ENCODE data around the gene INTS1.
A peak's percentile ranks its signal among the peaks of the same experiment; 100 is the strongest.
"Not testable (repeated sequence)": the region's sequence is repeated elsewhere in the genome, so short reads cannot be mapped to it uniquely, and the experiment has no call there.

Gene INTS1

DNA sequence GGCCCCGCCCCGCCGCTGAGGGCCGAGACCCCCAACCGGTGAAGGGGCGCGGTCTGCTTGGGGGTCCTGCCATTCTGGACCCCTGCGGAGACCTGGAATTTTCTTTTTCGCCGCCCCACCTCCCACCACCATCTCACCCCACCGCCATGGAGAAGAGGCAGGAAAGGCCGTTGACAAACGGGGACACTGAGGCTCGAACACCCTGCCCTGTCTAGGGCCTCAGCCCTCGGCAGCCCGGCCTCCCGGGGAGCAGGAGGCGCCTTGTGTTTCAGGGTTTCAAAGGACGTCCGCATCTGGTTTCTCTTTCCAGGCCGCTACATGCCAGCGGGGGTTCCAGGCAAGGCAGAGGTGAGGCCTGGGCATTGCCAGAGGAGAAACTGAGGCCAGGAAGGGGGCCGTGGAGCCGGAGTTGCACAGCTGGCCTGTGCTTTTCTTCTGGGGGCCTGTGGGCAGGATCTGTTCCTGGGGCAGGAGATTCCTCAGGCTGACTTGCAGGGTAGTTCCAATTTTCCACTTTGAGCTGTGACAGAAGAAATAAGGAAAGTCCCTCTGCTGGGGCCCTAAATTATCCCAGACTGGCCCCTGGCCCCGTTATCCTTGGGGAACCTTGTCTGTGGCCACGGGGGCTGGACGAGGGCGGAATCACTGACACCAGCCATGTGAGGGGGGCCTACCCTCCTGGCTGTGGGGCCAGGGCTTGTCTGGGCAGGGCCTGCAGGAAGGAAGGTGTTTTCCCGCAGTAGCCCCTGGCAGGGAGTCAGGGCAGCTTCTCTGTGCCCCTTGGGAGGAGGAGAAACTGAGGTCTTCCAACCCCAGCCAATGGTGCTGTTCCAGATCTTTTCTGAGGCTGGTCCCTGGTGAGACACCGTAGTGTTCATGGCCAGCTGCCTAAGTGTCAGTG, 44.0 kb downstream of the INTS1 start:
- no peak for DNase-seq

DNA sequence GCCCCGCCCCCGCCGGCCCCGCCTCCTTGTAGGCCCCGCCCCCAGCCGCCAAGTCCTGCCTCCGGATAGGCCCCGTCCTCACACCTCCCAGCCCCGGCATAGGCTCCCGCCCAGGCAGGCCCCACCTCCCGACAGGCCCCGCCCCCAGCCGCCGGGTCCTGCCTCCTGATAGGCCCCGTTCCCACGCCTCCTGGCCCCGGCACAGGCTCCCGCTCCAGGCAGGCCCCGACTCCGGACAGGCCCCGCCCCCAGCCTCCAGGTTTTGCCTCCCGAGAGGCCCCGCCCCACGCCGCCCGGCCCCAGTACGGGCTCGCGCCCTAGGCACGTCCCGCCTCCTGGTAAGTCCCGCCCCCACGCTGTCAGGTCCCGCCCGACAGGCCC, 44.7 kb downstream of the INTS1 start:
- peak; percentile 97 for DNase-seq

DNA sequence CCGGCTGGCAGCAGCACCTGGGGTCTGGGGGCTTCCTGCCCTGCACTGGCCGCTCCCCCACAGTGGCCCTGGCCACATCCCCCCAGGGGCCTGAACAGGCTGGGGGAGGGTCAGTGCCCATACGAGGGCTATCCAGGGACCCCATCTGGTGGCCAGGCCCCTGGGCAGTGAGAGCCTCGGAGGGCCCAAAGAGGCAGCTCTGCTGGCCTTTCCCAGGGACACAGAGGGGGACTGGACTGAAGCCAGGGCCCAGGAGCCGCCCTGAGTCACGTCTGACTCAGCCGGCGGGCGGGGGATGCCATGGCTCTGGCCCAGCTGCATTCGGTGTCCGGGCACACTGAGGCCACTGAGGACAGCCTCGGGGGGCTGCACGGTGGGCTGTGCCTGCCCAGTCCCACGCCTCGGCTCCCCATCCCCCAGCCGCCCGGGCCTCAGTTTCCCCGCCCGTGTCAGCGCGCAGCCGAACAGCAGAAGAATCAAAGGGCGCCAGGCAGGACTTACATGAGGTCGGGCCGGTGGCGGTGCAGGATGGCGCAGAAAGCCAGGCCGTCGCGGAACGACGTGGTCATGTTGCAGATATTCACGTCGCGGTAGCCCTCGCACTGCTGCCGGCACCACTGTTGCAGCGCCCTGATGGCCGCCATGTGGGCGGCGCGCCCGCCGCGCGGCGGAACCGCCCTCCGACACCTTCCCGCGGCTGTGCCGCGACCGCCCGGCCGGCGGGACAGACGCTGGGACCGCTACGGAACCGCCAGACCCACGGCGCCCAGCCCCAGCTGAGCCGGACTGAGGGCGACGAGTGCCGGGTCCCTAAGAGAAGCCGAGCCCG, 45.3 kb downstream of the INTS1 start, which contains the start of gene MICALL2:
TSS of gene MICALL2 (minus strand) at position 788 of the 829 bp plus-strand sequence. CDS start at position 644, 144 bp downstream.
- DNase-seq = no peak

DNA sequence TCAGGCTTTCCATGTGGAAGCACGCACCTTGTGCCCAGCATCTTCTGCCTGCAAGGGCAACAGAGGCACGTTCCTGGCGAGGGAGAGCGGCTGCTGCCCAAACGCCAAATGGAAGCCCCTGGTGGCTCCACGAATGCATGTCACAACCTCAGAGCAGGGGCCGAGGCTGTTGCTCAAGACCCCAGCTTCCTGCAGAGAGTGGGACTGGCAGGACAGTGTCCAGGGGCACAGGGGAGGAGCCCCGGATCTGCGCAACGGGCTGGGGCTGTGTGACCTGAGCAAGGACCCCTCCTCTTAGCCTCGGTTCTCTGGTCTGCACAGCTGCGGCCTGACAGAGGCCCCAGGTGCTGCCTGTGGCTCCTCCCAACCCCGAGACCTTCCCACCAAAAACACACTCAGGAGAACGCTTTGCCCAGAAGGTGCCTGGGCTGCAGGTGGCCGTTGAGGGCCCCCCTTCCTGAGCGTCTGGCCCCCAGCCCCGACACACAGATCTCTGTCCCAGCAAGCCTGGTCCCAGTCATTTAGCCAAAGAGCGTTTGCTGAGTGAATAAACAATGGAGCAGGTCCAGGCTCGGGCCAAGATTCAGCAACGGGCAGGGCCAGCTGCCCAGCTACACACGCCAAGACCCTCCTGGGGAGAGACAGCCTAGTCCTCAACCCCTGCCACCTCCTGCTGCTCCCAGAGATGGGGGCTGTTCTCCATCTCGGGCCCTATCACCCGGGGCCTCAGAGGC, 46.1 kb downstream of the INTS1 start:
- DNase-seq = no peak

DNA sequence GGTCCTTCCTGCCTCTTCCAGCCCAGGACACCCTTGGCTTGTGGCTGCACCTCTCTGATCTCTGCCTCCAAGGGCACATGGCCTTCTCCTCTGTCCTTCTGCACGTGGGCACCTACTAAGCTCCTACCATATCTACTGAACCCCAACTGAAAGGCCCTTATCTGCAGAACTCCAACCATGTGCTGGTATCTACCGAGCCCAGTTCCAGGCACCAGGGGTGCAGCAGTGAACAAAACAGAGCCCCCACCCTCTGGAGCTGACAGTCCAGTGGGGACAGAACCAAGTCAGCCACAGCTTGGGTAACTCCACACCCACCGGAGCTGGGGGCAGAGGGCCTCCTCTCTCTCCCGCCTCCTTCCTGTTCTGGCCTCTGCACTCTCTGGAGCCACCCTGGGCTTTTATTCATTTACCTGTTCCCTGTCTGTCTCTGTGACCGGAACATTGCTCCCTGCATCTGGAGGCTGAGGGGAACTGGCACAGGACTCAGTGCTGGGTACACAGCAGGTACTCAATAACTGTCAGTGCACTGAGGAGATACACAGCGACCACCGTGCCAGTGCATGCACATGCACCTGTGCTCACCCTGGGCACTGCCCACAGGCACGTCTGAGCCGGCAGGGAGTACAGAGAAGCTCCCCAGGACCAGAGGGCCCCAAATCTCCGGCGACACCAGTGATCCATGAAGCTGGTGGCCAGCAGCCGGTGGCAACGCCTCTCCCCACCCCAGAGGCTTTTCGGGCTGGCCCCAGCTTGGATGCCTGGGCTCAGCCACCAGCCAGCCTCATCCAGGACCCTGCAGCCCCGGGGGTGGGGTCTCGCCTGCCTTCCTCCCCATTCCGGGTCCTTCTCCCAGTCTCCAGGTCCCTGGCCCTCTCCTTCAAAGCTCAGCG, 46.9 kb downstream of the INTS1 start:
- DNase-seq = no peak

DNA sequence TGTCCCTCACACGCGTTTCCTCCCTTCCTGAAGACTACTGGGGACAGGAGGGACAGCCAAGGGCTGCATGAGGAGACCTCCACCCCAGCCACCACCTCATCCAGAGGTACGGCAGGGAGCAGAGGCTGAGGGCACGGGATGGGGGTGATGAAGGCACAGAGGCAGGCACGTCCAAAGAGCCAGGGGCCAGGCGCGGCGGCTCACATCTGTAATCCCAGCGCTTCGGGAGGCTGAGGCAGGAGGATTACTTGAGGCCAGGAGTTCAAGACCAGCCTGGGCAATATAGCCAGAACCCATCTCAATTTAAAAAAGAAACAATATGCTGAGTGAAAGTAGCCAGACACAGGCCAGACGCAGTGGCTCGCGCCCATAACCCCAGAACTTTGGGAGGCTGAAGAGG, 48.2 kb downstream of the INTS1 start:
- no peak for DNase-seq

DNA sequence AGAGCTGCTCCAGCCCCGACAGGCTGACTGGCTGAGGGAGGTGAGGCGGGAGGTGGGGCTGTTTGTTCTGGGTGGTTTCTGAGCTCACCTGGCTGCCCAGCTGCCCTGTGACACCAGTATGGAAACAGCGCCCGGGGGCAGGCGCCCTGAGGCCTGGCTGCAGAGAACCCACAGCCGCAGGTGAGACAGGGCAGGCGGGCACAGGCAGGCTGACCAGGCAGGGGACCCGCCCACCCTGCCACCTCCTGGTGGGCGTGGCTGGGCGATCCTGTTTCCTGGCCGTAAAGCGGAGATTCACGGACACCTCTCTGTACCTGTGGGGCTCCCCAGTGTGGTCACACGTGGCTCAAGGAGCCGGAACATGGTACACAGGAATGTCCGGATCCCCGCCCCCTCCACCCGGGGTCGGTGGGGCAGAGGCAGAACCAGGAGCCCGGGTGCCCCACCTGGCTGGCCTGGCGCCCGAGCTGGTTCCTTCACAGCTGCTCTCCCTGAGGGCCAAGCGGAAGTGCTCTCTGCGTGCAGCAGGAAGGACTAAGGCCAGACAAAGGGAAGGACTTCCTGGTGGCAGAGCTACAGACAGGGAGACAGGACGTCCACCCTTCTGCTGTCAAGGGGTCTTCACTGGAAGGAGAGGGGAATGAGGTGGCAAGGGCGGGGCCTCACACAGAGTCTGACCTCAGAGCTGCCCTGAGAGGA, 48.8 kb downstream of the INTS1 start:
- DNase-seq = no peak

DNA sequence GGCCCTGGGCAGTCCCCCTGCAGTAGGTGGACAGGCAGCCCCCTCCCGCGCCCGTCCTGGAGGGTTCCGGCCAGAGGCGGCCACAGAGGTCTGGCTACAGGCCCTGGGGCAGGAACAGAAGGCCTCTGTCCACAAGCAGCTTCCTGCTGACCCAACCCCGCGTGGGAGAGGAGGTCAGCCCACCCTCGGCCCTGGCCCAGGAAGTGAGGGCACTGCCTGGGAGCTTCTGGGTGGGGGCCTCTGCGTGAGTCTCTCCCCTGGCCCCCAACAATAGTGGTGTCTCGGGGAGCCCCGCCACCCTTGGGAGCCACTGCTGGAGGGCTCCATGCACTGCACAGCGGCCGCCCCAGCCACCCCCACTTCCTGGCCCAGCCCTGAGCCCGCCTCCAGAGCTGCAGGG, 49.6 kb downstream of the INTS1 start:
- DNase-seq = no peak

DNA sequence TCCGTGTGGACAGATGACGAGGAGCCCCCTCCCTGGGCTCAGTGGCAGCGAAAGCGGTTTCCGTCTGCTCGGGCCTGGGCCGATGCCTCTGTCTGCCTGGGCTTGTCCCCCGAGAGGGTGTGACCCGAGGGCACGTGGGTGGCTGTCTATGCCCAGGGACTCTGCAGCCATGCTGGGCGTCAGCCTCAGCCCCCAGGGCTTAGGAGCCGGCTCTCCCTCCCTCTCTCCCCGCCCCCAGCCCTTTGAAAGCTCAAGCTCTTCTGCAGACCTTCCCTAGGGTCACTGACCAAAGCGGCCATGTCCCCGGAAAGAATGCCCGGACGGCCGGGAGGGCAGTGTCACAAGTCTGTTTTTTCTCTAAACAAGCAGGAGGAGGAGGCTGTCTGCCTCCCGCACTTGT, 52.0 kb downstream of the INTS1 start:
- DNase-seq = no peak

DNA sequence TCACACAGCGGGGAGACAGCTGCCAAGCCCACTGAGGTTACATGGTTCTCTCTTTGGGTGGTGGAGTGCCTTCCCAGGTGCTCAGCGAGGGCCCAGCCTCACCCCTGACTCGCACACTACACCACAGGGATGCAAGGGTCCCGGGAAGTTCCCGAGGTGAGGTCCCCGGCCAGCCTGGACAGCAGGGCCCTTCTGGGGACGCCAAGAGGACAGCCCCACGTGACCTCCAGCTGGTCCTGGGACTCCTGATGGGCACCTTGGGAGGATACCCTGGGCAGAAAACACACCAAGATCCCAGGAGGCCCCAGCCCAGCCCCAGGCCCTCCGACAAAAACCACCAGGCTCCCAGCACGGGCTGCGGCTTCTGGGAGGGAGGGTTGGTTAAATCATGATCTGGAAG, 53.2 kb downstream of the INTS1 start:
- DNase-seq = no peak

DNA sequence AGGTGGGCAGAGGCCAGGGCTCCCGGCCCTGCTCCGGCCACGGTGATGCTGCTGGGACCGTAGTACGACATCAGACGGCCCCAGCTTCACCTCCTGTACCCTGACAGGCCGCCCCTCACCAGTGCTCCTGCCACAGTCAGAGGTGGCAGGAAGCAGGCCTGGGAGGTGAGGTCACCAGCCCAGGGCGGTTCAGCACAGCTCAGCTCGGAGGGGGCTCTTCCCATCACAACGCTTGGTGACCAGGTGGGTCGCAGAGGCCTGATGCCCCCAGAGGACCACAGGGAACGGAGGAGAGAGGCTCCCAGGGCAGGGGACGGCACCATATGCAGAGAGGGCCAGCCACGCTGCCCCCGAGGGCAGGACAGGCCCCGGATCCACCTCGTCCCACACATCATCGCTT, 53.8 kb downstream of the INTS1 start:
- DNase-seq = no peak

DNA sequence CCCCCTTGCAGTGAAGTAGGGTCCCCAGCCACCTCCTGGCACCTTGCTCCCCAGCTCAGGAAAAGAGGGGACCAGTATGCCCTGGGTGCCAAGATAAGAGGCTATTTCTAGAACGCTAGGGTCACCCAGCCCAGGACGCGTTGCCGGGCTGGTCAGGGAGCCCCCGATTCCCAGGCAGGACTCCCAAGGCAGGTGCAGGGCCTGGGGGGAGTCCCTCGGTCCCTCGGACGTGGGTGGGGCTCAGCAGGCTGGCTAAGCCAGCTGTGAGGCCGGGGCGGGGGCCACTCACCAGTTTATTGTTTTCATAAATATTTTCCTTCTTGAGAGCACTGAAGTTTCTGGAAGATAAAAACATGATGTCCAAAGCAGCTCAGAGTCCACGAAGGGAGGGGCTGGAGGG, 54.2 kb downstream of the INTS1 start:
- DNase-seq = no peak

DNA sequence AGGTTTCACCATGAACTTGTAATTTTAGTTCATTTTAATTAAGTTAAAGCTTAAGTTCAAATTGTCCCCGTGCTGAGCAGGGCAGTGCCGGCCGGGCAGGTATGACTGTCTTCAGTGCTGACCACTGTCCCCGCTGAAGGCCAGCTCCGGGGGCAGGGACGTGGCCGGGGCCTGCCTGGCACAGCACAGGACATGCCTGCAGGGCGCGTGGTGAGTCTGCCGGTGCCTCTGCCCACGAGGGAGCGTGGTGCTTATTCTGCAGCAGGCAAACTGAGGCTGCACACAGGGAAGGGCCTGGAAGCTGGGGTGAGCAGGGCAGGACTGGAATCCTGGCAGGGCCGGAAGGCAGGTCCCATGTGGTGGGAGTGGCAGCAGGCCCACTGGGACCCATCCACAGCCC, 54.7 kb downstream of the INTS1 start:
- DNase-seq = no peak

DNA sequence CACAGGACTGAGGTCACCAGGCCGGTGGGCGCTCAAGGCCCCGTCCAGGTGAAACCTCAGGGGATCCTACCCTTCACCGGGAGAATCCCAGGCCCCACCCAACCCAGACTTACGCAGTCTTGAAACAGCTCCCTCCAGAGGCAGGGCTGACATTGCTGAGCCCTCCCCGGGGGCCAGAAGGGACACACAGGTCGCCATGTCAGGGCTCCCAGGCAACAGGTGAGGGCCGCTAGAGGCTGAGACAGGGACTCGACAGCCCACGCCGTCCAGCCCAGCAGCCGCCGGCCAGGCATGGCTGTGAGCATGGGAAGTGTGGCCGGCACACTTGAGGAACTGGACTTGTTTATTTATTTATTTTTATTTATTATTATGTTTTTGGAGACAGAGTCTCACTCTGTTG, 55.2 kb downstream of the INTS1 start:
- DNase-seq = no peak

DNA sequence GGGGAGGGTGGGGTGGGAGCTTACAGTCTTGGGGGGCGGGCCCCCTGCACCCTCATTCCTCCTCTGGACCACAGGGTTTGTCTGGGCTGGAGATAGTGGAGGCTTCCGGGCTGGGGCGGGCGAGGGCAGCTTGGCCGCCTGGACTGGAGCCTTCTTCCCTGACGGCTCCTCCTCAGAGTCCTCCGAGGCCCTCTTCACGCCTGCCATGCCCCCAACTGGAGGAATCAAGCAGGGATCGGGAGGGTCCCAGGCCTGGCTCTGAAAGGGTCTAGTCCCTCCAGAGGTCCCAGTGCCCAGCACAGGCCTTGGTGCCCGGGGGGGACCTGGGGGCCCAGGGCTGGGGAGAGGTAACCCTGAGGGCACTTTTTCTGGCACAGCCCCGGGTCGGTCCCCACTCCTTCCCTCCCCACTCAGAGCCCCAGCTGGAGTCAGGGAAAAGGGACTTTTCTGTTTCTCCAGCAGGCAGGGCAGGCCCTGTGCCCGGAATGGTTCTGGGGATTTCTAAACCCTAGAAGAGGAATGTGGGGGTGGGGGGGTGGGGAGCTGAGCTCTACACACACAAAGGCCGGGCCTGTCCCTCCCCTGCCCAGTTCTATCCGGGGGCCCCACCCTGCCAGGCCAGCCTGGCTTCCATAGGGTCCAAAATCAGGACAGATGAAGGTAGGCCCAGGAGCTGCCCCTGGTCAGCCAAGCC, 56.5 kb downstream of the INTS1 start:
- no peak for DNase-seq

DNA sequence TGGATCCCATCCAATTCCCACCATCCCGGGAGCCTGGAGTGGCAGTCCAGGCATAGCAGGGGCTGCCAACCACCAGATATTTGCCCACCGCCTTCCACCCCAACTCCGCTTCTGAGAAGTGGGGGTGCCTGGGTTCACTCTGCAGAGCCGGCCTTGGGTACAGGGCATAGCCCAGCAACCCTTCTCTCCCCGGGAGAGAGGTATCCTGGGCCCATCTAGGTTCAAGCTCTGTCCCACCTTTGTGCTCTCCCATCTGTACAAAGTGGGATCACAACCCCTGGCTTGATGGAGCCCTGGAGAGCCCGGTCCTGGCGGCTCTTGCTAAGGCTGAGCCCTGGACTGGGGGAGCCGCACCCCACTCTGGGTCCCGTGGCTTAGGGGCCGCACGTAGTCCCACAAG, 57.1 kb downstream of the INTS1 start:
- DNase-seq = no peak

DNA sequence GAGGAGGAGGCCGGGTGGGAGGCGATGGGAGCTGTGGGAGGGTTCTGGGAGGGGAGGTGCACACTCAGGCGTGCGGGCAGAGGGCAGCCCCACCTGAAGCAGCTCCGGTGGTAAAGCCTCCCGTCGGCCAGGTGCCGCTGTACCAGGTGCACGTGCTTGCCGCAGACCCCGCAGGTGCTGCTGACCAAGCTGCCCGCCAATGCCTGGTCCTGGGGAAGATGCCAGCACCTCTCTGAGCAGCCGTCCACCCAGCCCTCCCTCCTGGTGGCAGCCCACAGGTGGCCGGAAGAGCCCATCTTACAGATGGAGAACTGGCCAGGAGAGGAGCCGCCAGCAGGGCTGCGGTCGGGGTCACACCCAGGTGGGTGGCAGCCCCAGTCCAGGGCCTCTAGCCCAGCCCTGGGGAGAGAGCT, 57.6 kb downstream of the INTS1 start:
- no peak for DNase-seq

DNA sequence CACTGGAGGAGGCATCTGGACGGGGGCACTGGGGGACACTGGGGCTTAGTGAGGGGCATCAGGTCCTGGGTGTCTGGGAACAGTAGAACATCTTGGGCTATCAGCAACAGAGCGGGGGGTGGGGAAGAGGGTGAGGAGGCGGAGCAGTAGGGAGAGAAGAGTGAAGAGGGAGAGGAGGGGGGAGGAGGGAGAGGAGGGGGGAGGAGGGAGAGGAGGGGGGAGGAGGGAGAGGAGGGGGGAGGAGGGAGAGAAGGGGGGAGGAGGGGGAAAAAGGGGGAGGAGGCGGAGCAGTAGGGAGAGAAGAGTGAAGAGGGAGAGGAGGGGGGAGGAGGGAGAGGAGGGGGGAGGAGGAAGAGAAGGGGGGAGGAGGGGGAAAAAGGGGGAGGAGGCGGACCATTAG, 58.2 kb downstream of the INTS1 start:
- DNase-seq = not testable (repeated sequence)

DNA sequence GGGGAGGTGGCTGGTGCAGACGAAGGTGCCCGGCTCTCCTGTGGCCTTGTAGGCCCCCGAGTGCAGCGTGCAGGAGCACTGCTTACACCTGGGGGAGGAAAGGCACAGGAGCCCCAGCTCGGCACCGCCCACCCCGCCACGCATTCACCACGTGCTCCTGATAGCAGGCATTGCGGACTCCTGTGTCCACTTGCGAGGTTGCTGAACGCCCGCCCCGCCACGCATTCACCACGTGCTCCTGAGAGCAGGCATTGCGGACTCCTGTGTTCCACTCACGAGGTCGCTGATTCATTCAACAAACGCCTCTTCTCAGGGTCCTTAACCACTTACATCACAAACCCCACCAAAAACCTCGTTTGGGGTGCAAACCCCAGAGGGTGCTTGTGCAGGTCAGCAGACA, 58.8 kb downstream of the INTS1 start:
- no peak for DNase-seq

DNA sequence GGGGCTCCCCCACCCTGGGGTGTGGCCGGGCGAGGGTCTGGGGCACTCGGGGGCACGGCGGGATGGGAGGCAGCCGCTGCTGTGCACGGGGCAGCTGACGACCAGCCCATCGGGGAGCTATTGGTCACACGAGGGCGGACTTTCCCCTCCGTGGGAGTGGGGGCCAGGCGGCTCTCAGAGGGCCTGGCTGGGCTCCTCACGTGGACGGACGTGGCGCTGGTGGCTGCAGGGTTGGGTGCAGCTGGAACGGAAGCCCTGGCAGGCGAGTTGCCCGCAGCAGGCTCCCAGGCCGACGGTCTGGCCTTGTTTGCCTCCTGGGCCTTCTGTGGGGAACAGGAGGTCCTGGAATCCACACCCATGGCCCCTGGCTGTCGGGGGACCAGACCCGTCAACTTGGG, 59.3 kb downstream of the INTS1 start:
- no peak for DNase-seq
